HepG2 (cell line): Measurements from ENCODE around the gene TBC1D16. TPM values are rescaled to one million over a fixed set of nuclear protein-coding genes. Genes with fewer than 3 reads are reported as not detected.

ENCODE experiments used
- ARID2 ChIP-seq: sonication (generic); formaldehyde crosslinking; IDR thresholded peaks from 2 replicates; pipeline ENCODE4 v1.8.1; 2022; ENCODE audit warnings: mild to moderate bottlenecking, missing genetic modification reagents, borderline replicate concordance
- ATRX ChIP-seq: sonication (generic); formaldehyde crosslinking; IDR thresholded peaks from 2 replicates; pipeline ENCODE4 v1.4.0; 2020; ENCODE audit warnings: missing genetic modification reagents, borderline replicate concordance
- CHCHD3 ChIP-seq: sonication (generic); formaldehyde crosslinking; IDR thresholded peaks from 2 replicates; pipeline ENCODE4 v1.8.0; 2022; ENCODE audit warnings: mild to moderate bottlenecking, missing genetic modification reagents, moderate library complexity
- ETV6 ChIP-seq: sonication (generic); formaldehyde crosslinking; conservative IDR thresholded peaks from 2 replicates; pipeline ENCODE4 v1.4.0; 2020; ENCODE audit warnings: missing genetic modification reagents
- KAT2B ChIP-seq: fragments of 150-350 bp; IDR thresholded peaks from 2 replicates; pipeline ENCODE4 v1.6.1; 2014; ENCODE audit warnings: low read depth, low read length, borderline replicate concordance
- LCORL ChIP-seq, 2 experiments: fragments of 450-650 bp in 1 of 2; sonication (generic) in 1 of 2; formaldehyde crosslinking in 1 of 2; IDR thresholded peaks; 2 replicates each; pipeline versions ENCODE4 v1.5.0 to v1.6.1; 2017 to 2020; ENCODE audit warnings: antibody characterized with exemption in 1 of 2, missing genetic modification reagents in 1 of 2
- MAF1 ChIP-seq: sonication (generic); formaldehyde crosslinking; IDR thresholded peaks from 2 replicates; pipeline ENCODE4 v1.5.0; 2020; ENCODE audit warnings: missing genetic modification reagents, borderline replicate concordance
- MTERF4 ChIP-seq: sonication (generic); formaldehyde crosslinking; IDR thresholded peaks from 2 replicates; pipeline ENCODE4 v1.8.0; 2023; ENCODE audit warnings: mild to moderate bottlenecking, missing genetic modification reagents
- MXD1 ChIP-seq: sonication (generic); formaldehyde crosslinking; IDR thresholded peaks from 2 replicates; pipeline ENCODE4 v1.4.0; 2020; ENCODE audit warnings: mild to moderate bottlenecking, missing genetic modification reagents
- MYPOP ChIP-seq: sonication (generic); formaldehyde crosslinking; IDR thresholded peaks from 2 replicates; pipeline ENCODE4 v1.8.1; 2023; ENCODE audit warnings: mild to moderate bottlenecking, moderate library complexity, missing genetic modification reagents
- NFIC ChIP-seq: IDR thresholded peaks from 2 replicates; pipeline ENCODE4 v1.6.1; 2012; ENCODE audit warnings: mild to moderate bottlenecking, low read length, inconsistent platforms
- PATZ1 ChIP-seq: sonication (generic); formaldehyde crosslinking; IDR thresholded peaks from 2 replicates; pipeline ENCODE4 v1.4.0; 2020; ENCODE audit warnings: missing genetic modification reagents
- RFXANK ChIP-seq: IDR thresholded peaks from 2 replicates; pipeline ENCODE4 v1.6.1; 2016
- SAP130 ChIP-seq: IDR thresholded peaks from 2 replicates; pipeline ENCODE4 v1.6.1; 2016; ENCODE audit warnings: low read depth
- SIX1 ChIP-seq: sonication (generic); formaldehyde crosslinking; IDR thresholded peaks from 2 replicates; pipeline ENCODE4 v1.4.0; 2020; ENCODE audit warnings: missing genetic modification reagents, borderline replicate concordance
- STAT5B ChIP-seq: sonication (generic); formaldehyde crosslinking; IDR thresholded peaks from 2 replicates; pipeline ENCODE4 v1.4.0; 2020; ENCODE audit warnings: missing genetic modification reagents
- TCF7L2 ChIP-seq: IDR thresholded peaks from 2 replicates; pipeline ENCODE4 v1.6.1; 2011; ENCODE audit warnings: mild to moderate bottlenecking, low read depth, low read length, moderate library complexity
- ZC3H4 ChIP-seq: sonication (generic); formaldehyde crosslinking; IDR thresholded peaks from 2 replicates; pipeline ENCODE4 v1.4.0; 2020; ENCODE audit warnings: missing genetic modification reagents, borderline replicate concordance
- ZNF101 ChIP-seq: sonication (generic); formaldehyde crosslinking; IDR thresholded peaks from 2 replicates; pipeline ENCODE4 v1.4.0; 2020; ENCODE audit warnings: mild to moderate bottlenecking, low read depth, missing genetic modification reagents, borderline replicate concordance
- ZNF343 ChIP-seq: sonication (generic); formaldehyde crosslinking; IDR thresholded peaks from 2 replicates; pipeline ENCODE4 v1.4.0; 2020; ENCODE audit warnings: mild to moderate bottlenecking, missing genetic modification reagents
- ZNF383 ChIP-seq: sonication (generic); formaldehyde crosslinking; IDR thresholded peaks from 2 replicates; pipeline ENCODE4 v1.4.0; 2020; ENCODE audit warnings: missing genetic modification reagents, mild to moderate bottlenecking, borderline replicate concordance
- ZNF552 ChIP-seq: sonication (generic); formaldehyde crosslinking; IDR thresholded peaks from 2 replicates; pipeline ENCODE4 v1.9.0; 2022; ENCODE audit warnings: missing genetic modification reagents, mild to moderate bottlenecking, borderline replicate concordance
- ZNF598 ChIP-seq: sonication (generic); formaldehyde crosslinking; IDR thresholded peaks from 2 replicates; pipeline ENCODE4 v1.5.1; 2020; ENCODE audit warnings: mild to moderate bottlenecking, missing genetic modification reagents, borderline replicate concordance
- ZNF605 ChIP-seq: sonication (generic); formaldehyde crosslinking; IDR thresholded peaks from 2 replicates; pipeline ENCODE4 v1.8.0; 2022; ENCODE audit warnings: mild to moderate bottlenecking, missing genetic modification reagents
- ZNF678 ChIP-seq: sonication (generic); formaldehyde crosslinking; IDR thresholded peaks from 2 replicates; pipeline ENCODE4 v1.4.0; 2020; ENCODE audit warnings: mild to moderate bottlenecking, missing genetic modification reagents
- polyA plus RNA-seq, 8 experiments: library from polyadenylated mRNA; depleted of rRNA in 3 of 8; stranded (reverse) in 7 of 8; unstranded in 1 of 8; fragments of >200 nt; fragmentation: Illumina TruSeq in 4 of 8; extraction: Trizol in 4 of 8; gene quantifications; 2 replicates each; pipeline versions ENCODE4 v1.2.1 to v1.2.3, GENCODE V29; 2011 to 2016; ENCODE audit warnings: low read depth in 4 of 8, missing spikeins in 1 of 8, mixed read lengths in 1 of 8; ENCODE audit not compliant: insufficient read depth in 1 of 8
- total RNA-seq, 5 experiments: library from RNA; depleted of rRNA; stranded (reverse); fragments of >200 nt; fragmentation: Illumina TruSeq; extraction: Trizol; gene quantifications; 2 replicates each; pipeline ENCODE4 v1.2.3, GENCODE V29; 2016; ENCODE audit warnings: low read depth in 1 of 5

Gene TBC1D16
- total and polyA plus RNA-seq, 2 of the 13 experiments (the other 11 are each of a cell fraction or from before 2014, with no cell fraction given): 14.9 to 24.9 TPM

GRCh38 chr17:80035937-80036714 lies 454 bp upstream of the TBC1D16 start, which contains the start of gene CCDC40 (continued):
- no peak for TF ChIP-seq LCORL (IDR thresholded peaks at IDR 0.05)
- TF ChIP-seq LCORL (CRISPR knock-in tag; IDR thresholded peaks at IDR 0.05): no peak
- no peak for TF ChIP-seq TCF7L2
- TF ChIP-seq ZNF343 (CRISPR knock-in tag): no peak
- TF ChIP-seq ZC3H4 (CRISPR knock-in tag): no peak
- TF ChIP-seq KAT2B: no peak
- TF ChIP-seq ATRX: no peak
- no peak for TF ChIP-seq ZNF383 (CRISPR knock-in tag)
- TF ChIP-seq ETV6 (CRISPR knock-in tag): peak; percentile 52
- TF ChIP-seq ZNF678 (CRISPR knock-in tag): no peak
- TF ChIP-seq SAP130: peak; percentile 99
- peak; percentile 60; the same call in 1 of the 2 replicates for TF ChIP-seq MYPOP
- TF ChIP-seq STAT5B (CRISPR knock-in tag): no peak
- no peak for TF ChIP-seq CHCHD3 (CRISPR knock-in tag)
- 0 out of 2 replicates have a peak, but pooled peaks have one; percentile 26 for TF ChIP-seq ARID2 (CRISPR knock-in tag)
- no peak for TF ChIP-seq ZNF552 (CRISPR knock-in tag)
- TF ChIP-seq ZNF598 (CRISPR knock-in tag): 0 out of 2 replicates have a peak, but pooled peaks have one; percentile 50
- TF ChIP-seq PATZ1 (CRISPR knock-in tag): peak; percentile 95
- no peak for TF ChIP-seq NFIC
- no peak for TF ChIP-seq ZNF101 (CRISPR knock-in tag)
- TF ChIP-seq MAF1 (CRISPR knock-in tag): no peak
- TF ChIP-seq SIX1 (CRISPR knock-in tag): no peak
- TF ChIP-seq RFXANK (CRISPR knock-in tag): no peak
- no peak for TF ChIP-seq ZNF605
- no peak; the same call in 1 of the 2 replicates for TF ChIP-seq MTERF4 (CRISPR knock-in tag)
- peak; percentile 91 for TF ChIP-seq MXD1
